Activated B cell treated with CpG ODN at 0.5 μM for 24 hours (primary cell): ENCODE measurements around the gene FAF1. TPM values are rescaled to one million over a fixed set of nuclear protein-coding genes. Genes with fewer than 3 reads are reported as not detected.
"Not testable (repeated sequence)": the region's sequence is repeated elsewhere in the genome, so short reads cannot be mapped to it uniquely, and the experiment has no call there.

Source experiments
- ATAC-seq: fragments of 200-7000 bp; cut with Tn5 transposase; one replicate; pipeline ENCODE4 v1.10.0; 2021; ENCODE audit warnings: low read depth, mild to moderate bottlenecking, moderate library complexity
- CTCF ChIA-PET: fragments of 350-600 bp; sonication (Branson Sonifier 250); formaldehyde crosslinking; loops from one replicate; lab custom pipeline; 2021; ENCODE audit warnings: antibody characterized with exemption; lab: Charles Lee
- POLR2A ChIA-PET: fragments of 350-600 bp; sonication (Branson Sonifier 250); formaldehyde crosslinking; loops from one replicate; lab custom pipeline; 2021; ENCODE audit warnings: antibody characterized with exemption; lab: Charles Lee
- DNase-seq: peaks from one replicate; pipeline ENCODE4 v3.0.0; 2022
- H3K27ac Mint-ChIP-seq: one replicate; pipeline ENCODE4 v1.8.0; 2020; ENCODE audit warnings: mixed read lengths
- H3K27me3 Mint-ChIP-seq: one replicate; pipeline ENCODE4 v1.8.0; 2021; ENCODE audit warnings: mixed read lengths
- H3K36me3 Mint-ChIP-seq: one replicate; pipeline ENCODE4 v1.8.0; 2021; ENCODE audit warnings: low read depth, mixed read lengths
- H3K4me1 Mint-ChIP-seq: one replicate; pipeline ENCODE4 v1.8.0; 2021; ENCODE audit warnings: mixed read lengths
- H3K4me3 Mint-ChIP-seq: one replicate; pipeline ENCODE4 v1.8.0; 2020; ENCODE audit warnings: mild to moderate bottlenecking, mixed read lengths
- H3K9me3 Mint-ChIP-seq: one replicate; pipeline ENCODE4 v1.8.0; 2020; ENCODE audit warnings: mixed read lengths
- intact Hi-C: fragments of 100-400 bp; cut with micrococcal nuclease; formaldehyde crosslinking; loops from one replicate; pipeline ENCODE4 v1.15.1; 2024
- total RNA-seq: library from RNA; stranded (reverse); gene quantifications from 2 replicates; pipeline ENCODE4 v1.2.3, GENCODE V29; 2022
- TF ChIP-seq, protein P1 (sequence below): fragments of 200-600 bp; IDR thresholded peaks from one replicate; pipeline ENCODE4 v1.8.0; 2022; ENCODE audit warnings: antibody characterized with exemption, mild to moderate bottlenecking

Gene FAF1
- total RNA-seq, 1 donor from 2014 or later, result 61.7 TPM

DNA sequence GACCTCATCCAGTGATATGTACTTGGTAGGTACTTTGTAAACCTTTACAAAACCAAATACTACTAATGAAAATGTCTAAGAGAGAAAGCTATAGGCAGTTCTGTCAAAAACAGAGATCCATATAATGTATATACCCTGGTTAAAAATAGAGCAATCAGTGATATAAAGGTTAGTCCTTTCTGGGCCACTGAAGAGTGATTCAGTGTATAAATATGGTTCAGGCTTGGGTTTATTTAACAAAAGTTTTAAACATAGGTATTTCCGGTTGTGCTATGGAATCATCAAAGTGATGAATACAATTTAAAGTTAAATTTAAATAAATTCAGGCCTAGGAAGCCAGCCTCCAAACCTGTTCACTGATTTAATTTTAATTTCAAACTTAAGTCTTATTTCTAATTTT, 428.5 kb downstream of the FAF1 start:
- CTCF ChIA-PET, result no interaction called here
- ATAC-seq (no peak), DNase-seq (no peak)
- no peaks in the 10 kb centered on the region for H3K27me3 Mint-ChIP-seq
- POLR2A ChIA-PET, result no interaction called here
- intact Hi-C loops, result no loop called here
- no peaks in the 10 kb centered on the region for H3K9me3 Mint-ChIP-seq
- no peak overlapping the region for H3K27ac Mint-ChIP-seq
- TF ChIP-seq, protein P1, sequence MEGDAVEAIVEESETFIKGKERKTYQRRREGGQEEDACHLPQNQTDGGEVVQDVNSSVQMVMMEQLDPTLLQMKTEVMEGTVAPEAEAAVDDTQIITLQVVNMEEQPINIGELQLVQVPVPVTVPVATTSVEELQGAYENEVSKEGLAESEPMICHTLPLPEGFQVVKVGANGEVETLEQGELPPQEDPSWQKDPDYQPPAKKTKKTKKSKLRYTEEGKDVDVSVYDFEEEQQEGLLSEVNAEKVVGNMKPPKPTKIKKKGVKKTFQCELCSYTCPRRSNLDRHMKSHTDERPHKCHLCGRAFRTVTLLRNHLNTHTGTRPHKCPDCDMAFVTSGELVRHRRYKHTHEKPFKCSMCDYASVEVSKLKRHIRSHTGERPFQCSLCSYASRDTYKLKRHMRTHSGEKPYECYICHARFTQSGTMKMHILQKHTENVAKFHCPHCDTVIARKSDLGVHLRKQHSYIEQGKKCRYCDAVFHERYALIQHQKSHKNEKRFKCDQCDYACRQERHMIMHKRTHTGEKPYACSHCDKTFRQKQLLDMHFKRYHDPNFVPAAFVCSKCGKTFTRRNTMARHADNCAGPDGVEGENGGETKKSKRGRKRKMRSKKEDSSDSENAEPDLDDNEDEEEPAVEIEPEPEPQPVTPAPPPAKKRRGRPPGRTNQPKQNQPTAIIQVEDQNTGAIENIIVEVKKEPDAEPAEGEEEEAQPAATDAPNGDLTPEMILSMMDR, result no peak
- peaks cover 45% of the 10 kb centered on the region for H3K36me3 Mint-ChIP-seq
- H3K4me3 Mint-ChIP-seq, result no peak overlapping the region
- no peaks in the 10 kb centered on the region for H3K4me1 Mint-ChIP-seq

DNA sequence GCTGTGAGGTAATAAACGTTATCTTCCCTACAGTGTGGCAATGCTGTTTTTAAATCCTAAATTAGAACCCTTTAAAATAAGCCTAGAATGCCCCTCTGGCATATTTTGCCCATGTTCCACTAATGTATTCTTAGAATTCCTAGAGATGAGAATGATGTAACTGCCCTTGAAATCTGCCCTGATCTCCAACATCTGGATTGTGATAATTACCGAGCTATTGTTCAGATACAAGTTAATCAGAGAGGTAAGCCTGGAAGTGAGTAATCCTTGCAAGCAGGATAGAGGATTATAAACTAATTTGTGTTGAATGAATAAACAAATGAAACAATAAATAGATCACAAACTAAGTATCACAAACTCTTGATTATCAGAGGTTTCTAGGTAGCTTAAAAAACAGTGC, 429.0 kb downstream of the FAF1 start:
- no peak for ATAC-seq

DNA sequence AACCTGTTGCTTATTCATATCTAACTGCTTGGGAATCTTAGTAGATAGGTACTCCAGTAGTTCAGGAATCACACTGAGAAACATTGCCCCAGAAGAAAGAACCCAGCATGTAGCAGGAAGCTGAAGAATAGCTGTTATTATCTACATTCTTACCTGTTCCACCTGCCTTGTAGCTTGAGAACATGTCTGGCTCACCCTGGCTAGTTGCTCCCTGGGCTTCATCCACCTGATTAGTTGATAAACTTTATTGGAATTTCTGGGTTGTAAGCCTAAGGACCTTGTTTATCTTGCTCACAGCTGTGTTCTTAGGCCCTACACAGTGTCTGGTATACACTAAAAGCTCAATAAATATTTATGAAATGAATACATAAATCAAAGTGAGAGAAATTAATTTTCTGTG, 430.6 kb downstream of the FAF1 start:
- POLR2A ChIA-PET, result no interaction called here
- no peaks in the 10 kb centered on the region for H3K4me1 Mint-ChIP-seq
- H3K4me3 Mint-ChIP-seq, result no peak overlapping the region
- CTCF ChIA-PET, result no interaction called here
- H3K9me3 Mint-ChIP-seq, result peaks cover 1% of the 10 kb centered on the region
- H3K27ac Mint-ChIP-seq, result no peak overlapping the region
- H3K36me3 Mint-ChIP-seq, result peaks cover 42% of the 10 kb centered on the region
- ATAC-seq, result no peak
- no peak for DNase-seq
- H3K27me3 Mint-ChIP-seq, result no peaks in the 10 kb centered on the region
- TF ChIP-seq, protein P1, result no peak
- intact Hi-C loops, result no loop called here

More for the DNA sequence above, 429.0 kb downstream of the FAF1 start:
- TF ChIP-seq, protein P1, result no peak
- Mint-ChIP-seq H3K27me3 (no peaks in the 10 kb centered on the region), H3K4me1 (no peaks in the 10 kb centered on the region), H3K27ac (no peak overlapping the region), H3K36me3 (peaks cover 42% of the 10 kb centered on the region), H3K4me3 (no peak overlapping the region), H3K9me3 (no peaks in the 10 kb centered on the region)
- DNase-seq, result no peak
- CTCF ChIA-PET, result no interaction called here
- intact Hi-C loops, result no loop called here
- POLR2A ChIA-PET, result no interaction called here

DNA sequence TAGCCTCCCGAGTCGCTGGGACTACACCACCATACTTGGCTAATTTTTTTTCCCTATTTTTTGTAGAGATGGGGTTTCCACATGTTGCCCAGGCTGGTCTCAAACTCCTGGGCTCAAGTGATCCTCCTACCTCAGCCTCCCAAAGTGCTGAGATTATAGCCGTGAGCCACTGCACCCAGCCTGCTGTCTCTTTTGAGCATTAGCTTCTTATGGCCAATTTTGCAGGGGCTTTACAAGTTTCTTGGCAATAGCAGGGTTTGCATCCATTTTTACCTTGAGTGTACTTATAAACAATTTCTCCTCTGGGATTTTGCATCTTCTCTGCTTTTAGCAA, 432.1 kb downstream of the FAF1 start:
- Mint-ChIP-seq H3K36me3 (peaks cover 46% of the 10 kb centered on the region), H3K9me3 (peaks cover 12% of the 10 kb centered on the region)
- ATAC-seq, H3K27ac Mint-ChIP-seq, POLR2A ChIA-PET, H3K4me1 Mint-ChIP-seq, CTCF ChIA-PET, DNase-seq, H3K27me3 Mint-ChIP-seq, intact Hi-C loops, H3K4me3 Mint-ChIP-seq: not testable (repeated sequence)

DNA sequence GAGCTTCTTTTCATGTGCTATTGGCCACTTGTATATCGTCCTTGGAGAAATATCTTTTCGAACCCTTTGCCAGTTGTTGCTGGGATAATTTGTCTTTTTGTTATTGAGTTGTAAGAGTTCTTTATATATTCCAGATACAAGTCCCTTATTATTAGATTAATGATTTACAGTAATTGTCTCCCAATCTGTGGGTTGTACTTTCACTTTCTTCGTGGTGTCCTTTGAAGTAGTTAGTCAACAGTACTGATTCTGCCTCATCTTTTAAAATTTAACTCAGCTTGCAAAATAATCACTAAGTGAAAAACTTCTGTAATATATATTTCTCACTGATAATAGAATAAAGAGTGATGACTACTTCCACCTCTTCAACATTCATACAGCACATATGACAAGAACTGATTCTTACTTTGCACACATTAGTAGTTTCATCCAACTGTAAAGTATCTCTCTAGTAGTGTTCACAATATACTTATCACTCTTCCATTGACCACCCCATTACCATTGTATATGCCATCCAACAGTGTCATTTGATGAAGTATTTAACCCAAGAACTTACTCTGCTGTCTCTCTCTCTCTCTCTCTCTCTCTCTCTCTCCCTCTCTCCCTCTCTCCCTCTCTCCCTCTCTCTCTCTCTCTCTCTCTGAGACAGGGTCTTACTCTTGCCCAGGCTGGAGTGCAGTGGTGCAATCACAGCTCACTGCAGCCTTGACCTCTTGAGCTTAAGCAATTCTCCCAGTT, 432.6 kb downstream of the FAF1 start:
- no peaks in the 10 kb centered on the region for H3K4me1 Mint-ChIP-seq
- no peak overlapping the region for H3K4me3 Mint-ChIP-seq
- no peak overlapping the region for H3K27ac Mint-ChIP-seq
- DNase-seq (no peak), ATAC-seq (no peak)
- intact Hi-C loops, result no loop called here
- H3K27me3 Mint-ChIP-seq, result no peaks in the 10 kb centered on the region
- CTCF ChIA-PET, result no interaction called here
- H3K9me3 Mint-ChIP-seq, result peaks cover 12% of the 10 kb centered on the region
- H3K36me3 Mint-ChIP-seq, result peaks cover 49% of the 10 kb centered on the region
- POLR2A ChIA-PET, result no interaction called here
- TF ChIP-seq, protein P1, result no peak

DNA sequence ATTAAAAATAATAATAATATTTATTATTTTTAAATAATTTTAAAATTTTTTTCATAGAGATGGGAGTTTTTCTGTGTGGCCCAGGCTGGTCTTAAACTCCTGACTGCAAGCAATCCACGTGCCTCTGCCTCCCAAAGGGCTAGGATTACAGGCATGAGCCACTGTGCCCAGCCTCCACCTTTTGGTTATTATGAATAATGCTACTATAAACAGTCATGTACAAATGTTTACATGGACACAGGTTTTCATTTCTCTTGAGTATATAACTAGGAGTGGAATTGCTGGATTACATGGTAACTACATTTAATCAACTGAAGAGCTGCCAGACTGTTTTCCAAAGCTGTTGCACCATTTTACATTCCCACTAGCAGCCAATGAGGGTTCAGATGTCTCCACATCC, 433.6 kb downstream of the FAF1 start:
- no peak for DNase-seq
- ChIA-PET POLR2A (no interaction called here), CTCF (no interaction called here)
- Mint-ChIP-seq H3K27me3 (no peaks in the 10 kb centered on the region), H3K9me3 (peaks cover 12% of the 10 kb centered on the region), H3K4me1 (no peaks in the 10 kb centered on the region), H3K27ac (no peak overlapping the region), H3K36me3 (peaks cover 53% of the 10 kb centered on the region), H3K4me3 (no peak overlapping the region)
- ATAC-seq, result no peak
- TF ChIP-seq, protein P1, result no peak
- intact Hi-C loops, result no loop called here
